Mesenchymal stem cell (in vitro differentiated cells and primary cell): Measurements from ENCODE around the gene LGALS7B.
"Not testable (repeated sequence)": the region's sequence is repeated elsewhere in the genome, so short reads cannot be mapped to it uniquely, and the experiment has no call there.

Experiments used
- DNase-seq: peaks from one replicate; pipeline ENCODE4 v3.0.0-alpha.2; 2013
- H2AFZ ChIP-seq: one replicate; pipeline ENCODE4 v1.6.1; 2013; ENCODE audit warnings: low read depth, mild to moderate bottlenecking, control low read depth, inconsistent platforms, low read length, moderate library complexity
- H2AK5ac ChIP-seq: 2 replicates; pipeline ENCODE4 v1.6.1; 2013; ENCODE audit warnings: low read length, moderate library complexity, mild to moderate bottlenecking, inconsistent platforms; ENCODE audit not compliant: severe bottlenecking
- H2BK120ac ChIP-seq: one replicate; pipeline ENCODE4 v1.6.1; 2013; ENCODE audit warnings: low read depth, mild to moderate bottlenecking, inconsistent platforms, low read length, moderate library complexity
- H2BK12ac ChIP-seq, 2 experiments: one replicate each; pipeline ENCODE4 v1.6.1; 2013; ENCODE audit warnings: inconsistent platforms in 2 of 2, low read length in 2 of 2, mild to moderate bottlenecking in 2 of 2, moderate library complexity in 2 of 2, control low read depth in 1 of 2
- H2BK15ac ChIP-seq: one replicate; pipeline ENCODE4 v1.6.1; 2013; ENCODE audit warnings: mild to moderate bottlenecking, low read depth, inconsistent platforms; ENCODE audit not compliant: poor library complexity, severe bottlenecking
- H2BK5ac ChIP-seq: 2 replicates; pipeline ENCODE4 v1.6.1; 2013; ENCODE audit warnings: low read depth, mild to moderate bottlenecking, low read length, control low read depth, inconsistent platforms; ENCODE audit not compliant: poor library complexity, severe bottlenecking
- H3K14ac ChIP-seq, 2 experiments: one replicate each; pipeline ENCODE4 v1.6.1; 2013; ENCODE audit warnings: inconsistent platforms in 2 of 2, low read length in 2 of 2, control low read depth in 1 of 2, mild to moderate bottlenecking in 1 of 2, moderate library complexity in 1 of 2
- H3K18ac ChIP-seq, 2 experiments: one replicate each; pipeline ENCODE4 v1.6.1; 2013; ENCODE audit warnings: inconsistent platforms in 2 of 2, low read length in 2 of 2, control low read depth in 1 of 2, low read depth in 1 of 2, mild to moderate bottlenecking in 1 of 2
- H3K23ac ChIP-seq, 2 experiments: one replicate each; pipeline ENCODE4 v1.6.1; 2013; ENCODE audit warnings: inconsistent platforms in 2 of 2, low read length in 2 of 2, mild to moderate bottlenecking in 2 of 2, moderate library complexity in 2 of 2, control low read depth in 1 of 2
- H3K27ac ChIP-seq: 2 replicates; pipeline ENCODE4 v1.5.1; 2013; ENCODE audit warnings: mild to moderate bottlenecking, moderate library complexity, low read length, control low read depth, inconsistent platforms; ENCODE audit not compliant: poor library complexity, severe bottlenecking
- H3K27me3 ChIP-seq, 2 experiments: 2 replicates each; pipeline versions ENCODE4 v1.6.1 to v1.7.0; 2013; ENCODE audit warnings: low read length in 2 of 2, mild to moderate bottlenecking in 2 of 2, moderate library complexity in 2 of 2, control low read depth in 1 of 2, inconsistent platforms in 1 of 2; ENCODE audit not compliant: control insufficient read depth in 1 of 2, insufficient read depth in 1 of 2
- H3K36me3 ChIP-seq, 2 experiments: 2 replicates each; pipeline versions ENCODE4 v1.6.1 to v1.7.0; 2013; ENCODE audit warnings: low read length in 2 of 2, control low read depth in 1 of 2, inconsistent platforms in 1 of 2, low read depth in 1 of 2, mild to moderate bottlenecking in 1 of 2; ENCODE audit not compliant: insufficient read depth in 2 of 2, control insufficient read depth in 1 of 2
- H3K4ac ChIP-seq, 2 experiments: one replicate each; pipeline ENCODE4 v1.6.1; 2013; ENCODE audit warnings: inconsistent platforms in 2 of 2, low read length in 2 of 2, mild to moderate bottlenecking in 2 of 2, moderate library complexity in 2 of 2, control low read depth in 1 of 2, low read depth in 1 of 2
- H3K4me1 ChIP-seq: 2 replicates; pipeline ENCODE4 v1.6.1; 2013; ENCODE audit warnings: low read depth, low read length, control low read depth; ENCODE audit not compliant: control insufficient read depth, insufficient read depth
- H3K4me2 ChIP-seq: 2 replicates; pipeline ENCODE4 v1.6.1; 2013; ENCODE audit warnings: low read length, mild to moderate bottlenecking, inconsistent platforms; ENCODE audit not compliant: poor library complexity, severe bottlenecking
- H3K4me3 ChIP-seq, 2 experiments: 2 replicates each; pipeline versions ENCODE4 v1.5.1 to v1.7.0; 2013; ENCODE audit warnings: low read length in 2 of 2, mild to moderate bottlenecking in 2 of 2, control low read depth in 1 of 2, low read depth in 1 of 2; ENCODE audit not compliant: insufficient read depth in 1 of 2
- H3K79me1 ChIP-seq: replicated peaks from 2 replicates; pipeline ENCODE4 v1.6.1; 2013; ENCODE audit warnings: mild to moderate bottlenecking, control low read depth, low read length, inconsistent platforms; ENCODE audit not compliant: poor library complexity, severe bottlenecking
- H3K9ac ChIP-seq: 2 replicates; pipeline ENCODE4 v1.7.0; 2013; ENCODE audit warnings: mild to moderate bottlenecking, low read length, moderate library complexity
- H3K9me3 ChIP-seq: 2 replicates; pipeline ENCODE4 v1.7.0; 2013; ENCODE audit warnings: mild to moderate bottlenecking, low read length; ENCODE audit not compliant: control insufficient read depth
- H4K8ac ChIP-seq: one replicate; pipeline ENCODE4 v1.6.1; 2013; ENCODE audit warnings: inconsistent platforms, mild to moderate bottlenecking, low read length, moderate library complexity
- H4K91ac ChIP-seq: one replicate; pipeline ENCODE4 v1.6.1; 2013; ENCODE audit warnings: mild to moderate bottlenecking, low read length, inconsistent platforms
- WGBS: methylation state at CpG from one replicate; pipeline ENCODE4 v1.1.7; 2013; ENCODE audit warnings: mixed read lengths; 5-methylcytosine and 5-hydroxymethylcytosine counted together

The LGALS7B gene

GRCh38 chr19:38786572-38787265 is 2.3 kb upstream of the LGALS7B start:
- DNase-seq, result no peak
- Histone ChIP-seq H3K18ac (no peak overlapping the region), H3K27me3 (peaks cover 0 to 4% of the 10 kb centered on the region in 2 experiments), H3K14ac (no peak overlapping the region), H3K4me1 (peaks cover 3% of the 10 kb centered on the region), H2BK12ac (no peak overlapping the region), H3K27ac (no peak overlapping the region), H2BK15ac (no peak overlapping the region), H3K4me3 (no peak overlapping the region), H4K91ac (no peak overlapping the region), H3K9ac (no peak overlapping the region), H2BK5ac (no peak overlapping the region), H3K36me3 (no peaks in the 10 kb centered on the region), H2AK5ac (no peak overlapping the region), H3K79me1 (no peaks in the 10 kb centered on the region), H4K8ac (no peak overlapping the region), H2BK120ac (no peak overlapping the region), H3K4me2 (no peak overlapping the region), H3K4ac (no peak overlapping the region), H3K9me3 (no peaks in the 10 kb centered on the region), H2AFZ (no peak overlapping the region), H3K23ac (no peak overlapping the region)
- WGBS, result 88% methylated on average over 10 of the region's 11 CpGs

- not testable (repeated sequence) for H4K91ac ChIP-seq, H2BK5ac ChIP-seq, DNase-seq, H3K27me3 ChIP-seq, H4K8ac ChIP-seq, H3K4me1 ChIP-seq, H3K4me2 ChIP-seq, H3K9me3 ChIP-seq, H3K18ac ChIP-seq, H3K23ac ChIP-seq, H3K14ac ChIP-seq, H2AK5ac ChIP-seq, H2AFZ ChIP-seq, H2BK15ac ChIP-seq, H3K4ac ChIP-seq, H2BK12ac ChIP-seq, H2BK120ac ChIP-seq, H3K79me1 ChIP-seq, H3K36me3 ChIP-seq, H3K27ac ChIP-seq
- H3K9ac ChIP-seq, result peak overlapping the region; percentile 33
- 94% methylated on average over 2 of the region's 49 CpGs for WGBS
- H3K4me3 ChIP-seq, result peak overlapping the region in 1 of 2 experiments; percentile 55
Observed at GRCh38 chr19:38790507-38791403, 1.8 kb downstream of the LGALS7B start.

- not testable (repeated sequence) for H3K4me2 ChIP-seq, H3K9me3 ChIP-seq, H4K8ac ChIP-seq, H2BK15ac ChIP-seq, H4K91ac ChIP-seq, H2BK120ac ChIP-seq, H3K27me3 ChIP-seq, H3K14ac ChIP-seq, H3K4ac ChIP-seq, H3K18ac ChIP-seq, DNase-seq, H3K79me1 ChIP-seq, H3K23ac ChIP-seq, H2BK5ac ChIP-seq, H3K36me3 ChIP-seq, H2BK12ac ChIP-seq, H2AK5ac ChIP-seq, H2AFZ ChIP-seq, H3K27ac ChIP-seq, H3K4me1 ChIP-seq
- WGBS, result no CpG with 5 or more reads among the region's 40 CpGs
- peak overlapping the region; percentile 33 for H3K9ac ChIP-seq
- peak overlapping the region in 1 of 2 experiments; percentile 55 for H3K4me3 ChIP-seq
Observed at GRCh38 chr19:38791451-38792064, 2.6 kb downstream of the LGALS7B start.
